NCI-H1694 treated with DMSO at 0.1 percent for 48 hours (cell line): ENCODE data around the gene TCTA.

Experiments
- DNase-seq: peaks from one replicate; lab custom pipeline; 2025; lab: John Stamatoyannopoulos, UW

Gene TCTA

DNA sequence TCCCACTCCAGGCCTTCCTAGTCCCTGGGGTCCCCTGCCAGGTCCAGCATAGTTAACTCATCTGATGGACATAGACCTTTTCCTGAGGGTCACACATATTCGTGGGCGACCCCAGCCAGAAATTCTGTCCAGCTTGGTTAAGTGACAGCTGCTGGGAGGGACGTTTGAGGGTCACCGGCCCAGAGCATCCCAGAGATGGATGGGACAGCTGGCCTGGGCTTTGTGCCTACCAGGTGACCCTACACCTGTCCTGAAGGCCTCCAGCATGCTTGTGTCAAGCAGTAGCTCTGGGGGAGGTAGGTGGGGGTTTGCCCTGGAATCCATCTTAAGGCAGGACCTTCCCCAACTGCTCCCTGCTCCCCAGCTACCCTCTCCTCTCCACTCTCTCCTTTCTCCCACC is 48.7 kb downstream of the TCTA start:
- DNase-seq = no peak

DNA sequence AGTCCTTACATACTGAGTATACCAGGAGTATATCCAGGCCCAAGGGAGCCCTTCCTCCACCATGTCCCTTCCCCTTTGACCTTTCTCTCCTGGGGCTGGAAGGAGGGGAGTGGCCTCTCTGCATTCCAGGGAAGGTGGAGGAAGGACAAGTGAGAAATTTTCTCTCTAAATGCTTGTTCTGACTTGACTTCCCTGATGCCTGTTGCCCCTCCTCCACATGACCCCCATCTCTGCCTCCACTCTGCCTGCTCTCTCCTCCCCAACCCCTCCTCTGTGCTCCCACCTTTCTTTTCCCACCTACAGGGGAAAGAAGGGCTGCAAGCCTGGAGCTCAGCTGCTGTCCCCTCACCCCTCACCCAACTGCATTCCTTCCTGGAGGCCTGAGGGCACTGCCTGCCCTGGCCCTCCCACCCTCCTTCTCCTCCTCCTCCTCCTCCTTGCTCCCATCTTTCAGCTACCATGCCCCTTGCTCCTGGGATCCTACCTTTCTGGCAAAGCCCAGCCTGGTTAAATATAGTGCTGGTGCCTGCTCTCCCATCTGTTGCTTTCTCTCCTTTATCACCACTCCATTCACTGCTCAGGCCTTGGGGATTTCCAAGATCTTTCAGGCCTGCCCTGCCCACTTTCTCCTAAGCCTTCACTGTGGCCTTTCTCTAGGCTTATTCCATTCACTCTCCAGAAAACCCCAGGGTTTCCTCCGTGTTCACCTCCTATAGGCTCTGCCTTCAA is 49.4 kb downstream of the TCTA start:
- DNase-seq = no peak

DNA sequence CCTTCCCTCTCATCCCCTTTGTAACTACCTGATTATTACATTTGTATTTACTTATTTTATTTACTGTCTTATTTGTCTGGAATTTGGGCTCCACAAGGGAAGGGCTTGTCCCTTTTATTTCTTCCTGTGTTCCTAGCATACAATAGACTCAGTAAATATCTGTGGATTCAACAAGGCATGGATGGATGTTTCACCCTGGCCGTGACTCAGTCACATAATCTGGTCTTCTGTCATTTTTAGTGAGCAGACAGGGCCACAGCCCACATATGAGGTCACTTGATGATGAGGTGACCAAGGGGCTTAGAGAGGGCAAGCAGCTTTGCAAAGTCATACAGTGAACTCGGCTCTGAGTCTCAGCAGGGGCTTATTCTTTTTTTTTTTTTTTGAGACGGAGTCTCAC is 50.0 kb downstream of the TCTA start:
- no peak for DNase-seq

DNA sequence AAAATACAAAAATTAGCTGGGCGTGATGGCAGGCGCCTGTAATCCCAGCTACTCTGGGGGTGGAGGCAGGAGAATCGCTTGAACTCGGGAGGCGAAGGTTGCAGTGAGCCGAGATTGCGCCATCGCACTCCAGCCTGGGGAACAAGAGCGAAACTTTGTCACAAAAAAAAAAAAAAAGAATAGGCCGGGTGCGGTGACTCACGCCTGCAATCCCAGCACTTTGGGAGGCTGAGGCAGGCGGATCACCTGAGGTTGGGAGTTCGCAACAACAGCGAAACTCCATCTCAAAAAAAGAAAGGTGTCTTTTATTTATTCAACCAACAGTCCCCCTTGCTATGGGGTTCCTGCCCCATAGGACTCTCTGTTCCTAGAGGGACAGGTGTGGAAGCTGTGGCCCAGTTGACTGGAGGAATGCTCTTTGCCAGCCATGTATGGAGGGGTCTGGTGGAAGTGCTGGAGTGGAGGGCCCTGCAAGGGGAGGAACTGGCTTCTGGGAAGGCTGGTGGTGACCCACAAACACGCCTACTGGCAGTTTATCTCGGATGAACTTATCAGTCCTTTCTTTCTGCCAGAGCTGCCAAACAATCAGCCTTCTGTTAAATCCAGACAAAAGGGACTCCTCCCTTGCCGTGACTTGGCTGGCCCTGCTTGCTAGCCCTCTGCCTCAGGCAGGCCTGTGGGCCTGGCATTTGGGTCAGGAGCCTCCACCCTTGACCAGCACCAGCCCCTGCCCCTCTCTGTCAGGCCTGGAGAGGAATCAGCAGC is 53.2 kb downstream of the TCTA start:
- no peak for DNase-seq
